IMR-90 (cell line): ENCODE measurements around the gene RASL11B. TPM values are rescaled to one million over a fixed set of nuclear protein-coding genes. Genes with fewer than 3 reads are reported as not detected.
A peak's percentile ranks its signal among the peaks of the same experiment; 100 is the strongest.

Source experiments
- ATAC-seq: fragments of 200-7000 bp; cut with Tn5 transposase; 2 replicates; pipeline ENCODE4 v1.9.1; 2020; ENCODE audit warnings: low read depth, mild to moderate bottlenecking, moderate library complexity
- BruUV-seq: library from RNA; stranded (reverse); fragments of 400-500 nt; replicated peaks from 2 replicates; lab custom pipeline; 2021; lab: Mats Ljungman, UMichigan
- CTCF ChIA-PET: fragments of 300-600 bp; formaldehyde crosslinking; extraction: SDS; loops from one replicate; lab custom pipeline; 2021; ENCODE audit warnings: antibody characterized with exemption; lab: Yijun Ruan, JAX
- POLR2A ChIA-PET: fragments of 300-600 bp; sonication (Branson Sonifier 250); formaldehyde crosslinking; loops from one replicate; lab custom pipeline; 2022; ENCODE audit warnings: antibody characterized with exemption; ENCODE audit not compliant: unreplicated experiment; lab: Charles Lee
- DNase-seq: peaks from one replicate; pipeline ENCODE4 v3.0.0; 2013
- H2AFZ ChIP-seq: replicated peaks from 2 replicates; pipeline ENCODE3; 2013; ENCODE audit warnings: low read length, mild to moderate bottlenecking; ENCODE audit not compliant: poor library complexity
- H2AK5ac ChIP-seq: 2 replicates; pipeline ENCODE4 v1.6.1; 2013; ENCODE audit warnings: low read depth, low read length, inconsistent platforms
- H2AK9ac ChIP-seq: replicated peaks from 2 replicates; pipeline ENCODE3; 2013; ENCODE audit warnings: mild to moderate bottlenecking, low read depth, low read length, moderate library complexity; ENCODE audit not compliant: poor library complexity
- H2BK120ac ChIP-seq: 2 replicates; pipeline ENCODE4 v1.6.1; 2013; ENCODE audit warnings: low read depth, low read length, inconsistent platforms
- H2BK15ac ChIP-seq: 3 replicates; pipeline ENCODE4 v1.6.1; 2013; ENCODE audit warnings: low read depth, low read length, inconsistent platforms
- H2BK20ac ChIP-seq: 2 replicates; pipeline ENCODE4 v1.6.1; 2013; ENCODE audit warnings: low read depth, mild to moderate bottlenecking, inconsistent platforms, low read length, moderate library complexity
- H2BK5ac ChIP-seq: 2 replicates; pipeline ENCODE4 v1.6.1; 2013; ENCODE audit warnings: mild to moderate bottlenecking, low read depth, low read length, inconsistent platforms; ENCODE audit not compliant: poor library complexity, severe bottlenecking
- H3K14ac ChIP-seq: replicated peaks from 2 replicates; pipeline ENCODE4 v1.6.1; 2013; ENCODE audit warnings: low read depth, low read length, inconsistent platforms
- H3K18ac ChIP-seq: 2 replicates; pipeline ENCODE4 v1.6.1; 2013; ENCODE audit warnings: low read depth, low read length, control low read depth
- H3K23ac ChIP-seq: 2 replicates; pipeline ENCODE4 v1.6.1; 2013; ENCODE audit warnings: low read depth, low read length, inconsistent platforms
- H3K27ac ChIP-seq: 2 replicates; pipeline ENCODE4 v1.5.1; 2013; ENCODE audit warnings: mild to moderate bottlenecking, control low read depth, low read length; ENCODE audit not compliant: insufficient read depth
- H3K27me3 ChIP-seq: 2 replicates; pipeline ENCODE4 v1.6.1; 2013; ENCODE audit warnings: low read length; ENCODE audit not compliant: control insufficient read depth, insufficient read depth
- H3K36me3 ChIP-seq: 2 replicates; pipeline ENCODE4 v1.6.1; 2013; ENCODE audit warnings: low read length, mixed read lengths; ENCODE audit not compliant: control insufficient read depth, insufficient read depth
- H3K4ac ChIP-seq: 2 replicates; pipeline ENCODE4 v1.6.1; 2013; ENCODE audit warnings: low read depth, low read length, inconsistent platforms
- H3K4me1 ChIP-seq: 2 replicates; pipeline ENCODE4 v1.6.1; 2013; ENCODE audit warnings: low read length, mixed read lengths; ENCODE audit not compliant: control insufficient read depth, insufficient read depth
- H3K4me2 ChIP-seq: 2 replicates; pipeline ENCODE4 v1.6.1; 2013; ENCODE audit warnings: low read depth, mild to moderate bottlenecking, control low read depth, low read length, moderate library complexity
- H3K4me3 ChIP-seq: 2 replicates; pipeline ENCODE4 v1.5.1; 2013; ENCODE audit warnings: low read depth, mild to moderate bottlenecking, control low read depth, low read length, moderate library complexity; ENCODE audit not compliant: insufficient read depth
- H3K56ac ChIP-seq: 2 replicates; pipeline ENCODE4 v1.6.1; 2013; ENCODE audit warnings: low read length, inconsistent platforms; ENCODE audit not compliant: insufficient read depth; ENCODE audit errors: extremely low read depth
- H3K79me1 ChIP-seq, 2 experiments: 2 replicates each; pipeline ENCODE4 v1.6.1; 2013; ENCODE audit warnings: low read length in 2 of 2, inconsistent platforms in 1 of 2, low read depth in 1 of 2
- H3K9ac ChIP-seq: 2 replicates; pipeline ENCODE4 v1.6.1; 2013; ENCODE audit warnings: low read depth, low read length, control low read depth
- H3K9me1 ChIP-seq: 2 replicates; pipeline ENCODE4 v1.6.1; 2013; ENCODE audit warnings: low read length, inconsistent platforms; ENCODE audit not compliant: insufficient read depth
- H3K9me3 ChIP-seq: 2 replicates; pipeline ENCODE4 v1.6.1; 2013; ENCODE audit warnings: low read length; ENCODE audit not compliant: control insufficient read depth, insufficient read depth
- H4K20me1 ChIP-seq: 2 replicates; pipeline ENCODE4 v1.6.1; 2013; ENCODE audit warnings: low read length, inconsistent platforms; ENCODE audit not compliant: insufficient read depth
- H4K5ac ChIP-seq: 2 replicates; pipeline ENCODE4 v1.6.1; 2013; ENCODE audit warnings: mild to moderate bottlenecking, low read depth, low read length, control low read depth
- H4K8ac ChIP-seq, 2 experiments: 2 replicates each; pipeline ENCODE4 v1.6.1; 2013; ENCODE audit warnings: low read depth in 2 of 2, low read length in 2 of 2, control low read depth in 1 of 2, inconsistent platforms in 1 of 2
- H4K91ac ChIP-seq: 2 replicates; pipeline ENCODE4 v1.6.1; 2013; ENCODE audit warnings: low read depth, low read length, inconsistent platforms; ENCODE audit not compliant: insufficient read depth
- BHLHE40 ChIP-seq: fragments of 150-350 bp; IDR thresholded peaks from 2 replicates; pipeline ENCODE4 v1.6.1; 2016; ENCODE audit warnings: mild to moderate bottlenecking, low read depth, low read length
- MAFK ChIP-seq: IDR thresholded peaks from 2 replicates; pipeline ENCODE4 v1.6.1; 2012; ENCODE audit warnings: low read depth, low read length, improper control_type of control experiment
- WGBS, 2 experiments: methylation state at CpG; one replicate each; pipeline versions ENCODE4 v1.1.5 to v1.1.7; 2013; ENCODE audit warnings: missing lambda C conversion rate in 2 of 2; ENCODE audit not compliant: insufficient read length in 1 of 2; ENCODE audit errors: extremely low coverage in 2 of 2; 5-methylcytosine and 5-hydroxymethylcytosine counted together
- dilution Hi-C: fragments of 300-500 bp; cut with HindIII; formaldehyde crosslinking; loops from one replicate; pipeline ENCODE4 v1.14.3; 2018; ENCODE audit warnings: low sequenced_read_pairs; ENCODE audit not compliant: unreplicated experiment
- in situ Hi-C: fragments of 300-500 bp; cut with MboI; formaldehyde crosslinking; loops from 3 replicates; pipeline ENCODE4 v1.14.3; 2019; ENCODE audit warnings: low sequenced_read_pairs, inconsistent platforms, mixed read lengths
- intact Hi-C: fragments of 100-400 bp; cut with micrococcal nuclease; formaldehyde crosslinking; loops from 2 replicates; pipeline ENCODE4 v1.10.0; 2022
- polyA plus RNA-seq, 3 experiments: library from polyadenylated mRNA; depleted of rRNA; stranded (reverse); fragments of >200 nt; gene quantifications; 2 replicates each; pipeline ENCODE4 v1.2.3, GENCODE V29; 2012; ENCODE audit warnings: low replicate concordance in 1 of 3
- total RNA-seq: library from RNA; depleted of rRNA; stranded (reverse); fragments of >200 nt; gene quantifications from 2 replicates; pipeline ENCODE4 v1.2.3, GENCODE V29; 2012

RASL11B gene
- total and polyA plus RNA-seq, 2 of the 4 experiments (the other 2 are of a cell fraction) = 0.18 to 0.31 TPM

- POLR2A ChIA-PET = no interaction called here
- 80% methylated on average over 8 of the region's 10 CpGs; no CpG with 5 or more reads in 1 of the 2 experiments for WGBS, 2 experiments
- TF ChIP-seq BHLHE40 = no peak
- peak; percentile 71 for TF ChIP-seq MAFK
- H3K79me1 ChIP-seq = no peaks in the 10 kb centered on the region
- H2BK120ac ChIP-seq = peak overlapping the region; percentile 88
- H3K9me1 ChIP-seq = peaks cover 15% of the 10 kb centered on the region
- no peaks in the 10 kb centered on the region for H3K27me3 ChIP-seq
- DNase-seq = no peak
- CTCF ChIA-PET = no interaction called here
- H3K18ac ChIP-seq = no peak overlapping the region
- peak overlapping the region; percentile 33 for H2AK9ac ChIP-seq
- H3K23ac ChIP-seq = no peak overlapping the region
- no peak overlapping the region for H3K27ac ChIP-seq
- no peaks in the 10 kb centered on the region for H3K9me3 ChIP-seq
- H3K4me1 ChIP-seq = peaks cover 24% of the 10 kb centered on the region
- peak overlapping the region; percentile 69 for H2AK5ac ChIP-seq
- H4K5ac ChIP-seq = no peak overlapping the region
- H3K14ac ChIP-seq = no peak overlapping the region
- H3K36me3 ChIP-seq = no peaks in the 10 kb centered on the region
- no peak overlapping the region for H3K4me3 ChIP-seq
- peak overlapping the region; percentile 26; the same call in 1 of the 2 replicates for H4K91ac ChIP-seq
- intact Hi-C loops = no loop called here
- H3K4ac ChIP-seq = peak overlapping the region; percentile 47; the same call in 1 of the 2 replicates
- peak overlapping the region; percentile 45; the same call in 2 of the 3 replicates for H2BK15ac ChIP-seq
- ATAC-seq = no peak
- no TSS peak for BruUV-seq
- H2BK5ac ChIP-seq = no peak overlapping the region
- no peak overlapping the region; a peak in 1 of 4 replicates for H4K8ac ChIP-seq
- peak overlapping the region; percentile 34 for H2AFZ ChIP-seq
- in situ Hi-C loops = no loop called here
- no peak overlapping the region for H3K4me2 ChIP-seq
- no peak overlapping the region for H3K56ac ChIP-seq
- peak overlapping the region; percentile 43 for H2BK20ac ChIP-seq
- no peaks in the 10 kb centered on the region for H4K20me1 ChIP-seq
- H3K9ac ChIP-seq = no peak overlapping the region
- dilution Hi-C loops = no loop called here
Observed at GRCh38 chr4:52838729-52839586, 23.2 kb upstream of the RASL11B start.
